Measurements from ENCODE around the gene E4F1. TPM values are rescaled to one million over a fixed set of nuclear protein-coding genes. Genes with fewer than 3 reads are reported as not detected.

E4F1 gene
- total RNA-seq, 1 donor from 2014 or later, result 37.1 TPM

- DNase-seq, result no peak
These were observed 15.5 kb upstream of the E4F1 start for GRCh38 chr16:2207872-2208271.

GRCh38 chr16:2208308-2208707 is 15.1 kb upstream of the E4F1 start:
- no peak for DNase-seq

GRCh38 chr16:2208772-2209171 is 14.6 kb upstream of the E4F1 start:
- DNase-seq, result no peak

GRCh38 chr16:2209258-2210008 is 14.0 kb upstream of the E4F1 start:
- no peak for DNase-seq

DNA sequence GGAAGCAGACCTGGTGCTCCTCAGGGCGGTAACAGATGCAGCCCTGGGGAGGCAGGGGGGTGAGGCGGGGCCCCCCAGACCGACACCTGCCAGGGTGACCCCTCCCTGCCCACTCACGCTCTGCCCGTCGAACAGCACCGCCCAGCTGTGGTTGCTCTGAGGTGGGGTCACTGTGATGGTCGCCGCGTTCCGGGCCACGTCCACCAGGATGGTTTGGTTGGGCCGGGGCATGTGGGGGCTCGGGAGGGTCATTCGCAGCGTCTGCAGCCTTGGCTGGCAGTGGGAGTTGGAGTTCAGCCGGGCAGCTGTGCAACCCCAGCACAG is 13.4 kb upstream of the E4F1 start:
- DNase-seq, result no peak

- DNase-seq, result no peak
These were observed 12.7 kb upstream of the E4F1 start, which contains the start of gene BRICD5 for GRCh38 chr16:2210386-2211365. BRICD5 (minus strand) TSS chr16:2210863; CDS start chr16:2210833, 30 bp downstream.

DNA sequence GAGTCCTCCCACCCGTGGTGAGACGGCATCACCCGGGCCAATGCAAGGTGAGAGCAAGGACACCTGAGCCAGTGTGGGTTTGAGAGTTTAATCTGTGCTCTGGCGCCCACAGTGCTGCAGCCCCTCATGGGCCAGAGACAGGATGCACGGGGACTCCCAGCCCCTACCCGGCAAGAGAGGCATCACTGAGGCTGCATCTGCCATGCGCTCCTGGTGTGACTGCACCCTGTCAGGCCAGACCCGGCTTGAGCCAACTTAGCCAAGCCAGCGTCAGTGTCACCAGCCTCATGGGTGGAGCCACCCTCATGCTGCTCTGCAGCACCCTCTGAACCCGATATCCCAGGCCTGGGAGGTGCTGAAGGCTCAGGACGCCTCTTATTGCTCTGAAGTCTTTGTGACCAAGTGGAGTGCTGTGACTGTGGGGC is 11.5 kb upstream of the E4F1 start:
- DNase-seq, result no peak

GRCh38 chr16:2212362-2213324 is 10.7 kb upstream of the E4F1 start:
- DNase-seq, result no peak

DNA sequence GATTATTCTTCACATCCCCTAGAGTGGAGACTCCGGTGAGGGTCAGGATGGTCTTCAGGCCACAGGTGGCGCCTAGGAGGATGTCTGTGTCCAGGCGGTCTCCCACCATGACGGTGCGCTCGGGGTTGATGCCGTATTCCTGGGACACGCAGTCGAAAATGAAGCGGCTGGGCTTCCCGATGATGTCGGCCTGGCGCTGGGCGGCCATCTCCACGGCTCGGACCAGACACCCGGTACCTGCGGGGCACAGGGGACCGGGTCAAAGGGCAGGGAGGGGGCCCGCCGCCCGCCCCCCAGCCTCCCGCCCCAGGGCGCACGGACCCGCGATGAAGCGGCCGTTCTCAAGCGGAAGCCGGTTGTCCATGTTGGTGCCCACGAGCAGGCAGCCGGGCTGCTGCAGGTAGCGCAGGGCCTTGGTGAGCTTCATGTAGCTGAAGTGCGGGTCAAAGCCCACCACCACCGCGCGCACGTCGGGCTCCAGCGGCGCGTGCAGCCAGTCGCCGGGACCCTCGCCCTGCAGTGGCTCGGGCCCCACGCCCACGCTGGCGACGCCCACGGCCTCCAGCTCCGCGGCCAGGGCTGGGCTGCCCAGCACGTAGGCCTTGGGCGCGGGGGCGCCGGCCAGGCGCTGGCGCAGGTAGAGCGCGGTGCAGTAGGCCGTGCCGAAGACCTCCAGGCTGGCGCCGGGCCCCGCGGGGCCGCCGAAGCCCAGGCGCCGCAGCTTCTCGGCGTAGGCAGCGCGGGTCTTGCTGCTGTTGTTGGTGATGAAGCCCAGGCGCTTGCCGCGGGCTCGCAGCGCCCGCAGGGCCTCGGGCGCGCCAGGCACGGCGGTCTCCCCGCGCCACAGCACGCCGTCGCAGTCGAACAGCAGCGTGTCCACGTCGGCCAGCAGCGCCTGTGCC is 9.3 kb upstream of the E4F1 start:
- peak; percentile 37 for DNase-seq

DNA sequence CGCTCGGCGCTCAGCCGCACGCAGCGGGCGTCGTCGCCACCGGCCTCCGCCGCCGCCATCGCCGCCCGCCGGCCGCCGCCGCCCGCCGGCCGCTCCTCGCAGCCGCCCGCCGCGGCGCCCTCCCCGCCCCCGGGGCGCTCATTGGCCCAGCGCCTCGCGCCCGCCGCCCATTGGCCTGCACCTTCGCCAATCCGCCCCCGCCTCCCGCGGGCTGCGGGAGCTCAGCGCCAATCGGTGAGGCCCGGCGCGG is 8.7 kb upstream of the E4F1 start, which contains the start of gene PGP:
Gene PGP (minus strand): TSS at position 122 of the 250 bp plus-strand sequence. CDS start 63 bp downstream, at position 59.
- no peak for DNase-seq

DNA sequence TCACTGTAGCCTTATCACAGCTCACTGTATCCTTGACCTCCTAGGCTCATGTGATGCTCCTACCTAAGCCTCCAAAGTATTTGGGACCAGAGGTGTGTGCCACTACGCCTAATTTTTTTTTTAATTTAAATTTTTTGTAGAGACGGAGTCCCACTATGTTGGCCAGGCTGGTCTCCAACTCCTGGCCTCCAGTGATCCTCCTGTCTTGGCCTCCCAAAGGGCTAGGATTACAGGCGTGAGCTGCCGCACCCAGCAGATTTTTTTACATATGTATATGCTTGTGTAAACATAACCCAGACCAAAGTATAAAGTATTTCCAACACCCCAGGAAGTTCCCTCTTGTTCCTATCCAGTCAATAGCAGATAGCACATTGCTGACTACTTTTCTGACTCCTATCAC is 7.1 kb upstream of the E4F1 start:
- no peak for DNase-seq

- peak; percentile 73 for DNase-seq
These were observed 623 bp downstream of the E4F1 start for GRCh38 chr16:2223942-2224486.

DNA sequence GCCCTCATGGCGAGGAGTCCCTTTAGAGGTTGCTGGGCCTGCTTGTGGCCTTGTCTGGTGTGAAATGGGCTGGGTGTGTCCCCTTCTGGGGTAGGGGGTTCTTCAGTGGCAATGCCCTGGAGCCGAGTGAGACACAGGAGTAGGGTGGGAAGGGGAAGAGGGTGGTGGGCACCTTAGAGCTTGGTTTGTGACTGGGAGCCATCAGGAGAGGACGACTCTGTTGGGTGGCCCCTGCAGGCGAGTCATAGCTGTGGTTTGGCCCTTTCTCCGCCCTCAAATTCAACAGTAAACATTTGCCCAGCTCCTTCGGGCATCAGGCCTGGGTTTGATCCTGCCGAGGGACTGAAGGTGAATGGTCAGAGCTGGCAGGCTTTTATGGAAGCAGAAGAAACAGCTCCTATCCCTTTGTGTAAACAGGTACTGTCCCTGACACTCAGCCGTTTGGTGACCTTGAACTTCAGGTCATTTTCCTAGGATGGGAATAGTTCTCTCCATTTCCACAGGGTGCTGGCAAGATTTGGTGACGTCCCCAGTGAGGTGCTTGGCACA is 2.9 kb downstream of the E4F1 start:
- DNase-seq, result no peak

DNA sequence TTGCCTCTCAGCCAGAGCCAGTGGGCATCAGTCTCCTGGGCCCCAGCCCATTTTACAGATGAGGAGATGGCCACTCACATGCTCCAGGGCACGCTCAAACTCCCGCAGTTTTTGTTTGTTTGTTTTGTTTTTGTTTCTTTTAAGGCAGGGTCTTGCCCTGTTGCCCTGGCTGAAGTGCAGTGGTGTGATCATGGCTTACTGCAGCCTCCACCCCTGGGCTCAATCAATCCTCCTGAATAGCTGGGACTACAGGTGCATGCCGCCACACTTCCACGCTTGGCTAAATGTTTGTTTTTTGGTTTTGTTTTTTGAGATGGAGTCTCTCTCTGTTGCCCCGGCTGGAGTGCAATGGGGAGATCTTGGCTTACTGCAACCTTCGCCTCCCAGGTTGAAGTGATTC is 3.5 kb downstream of the E4F1 start:
- no peak for DNase-seq

GRCh38 chr16:2228161-2228824 is 4.9 kb downstream of the E4F1 start:
- DNase-seq, result no peak

- no peak for DNase-seq
These were observed 5.7 kb downstream of the E4F1 start for GRCh38 chr16:2229091-2229490.

DNA sequence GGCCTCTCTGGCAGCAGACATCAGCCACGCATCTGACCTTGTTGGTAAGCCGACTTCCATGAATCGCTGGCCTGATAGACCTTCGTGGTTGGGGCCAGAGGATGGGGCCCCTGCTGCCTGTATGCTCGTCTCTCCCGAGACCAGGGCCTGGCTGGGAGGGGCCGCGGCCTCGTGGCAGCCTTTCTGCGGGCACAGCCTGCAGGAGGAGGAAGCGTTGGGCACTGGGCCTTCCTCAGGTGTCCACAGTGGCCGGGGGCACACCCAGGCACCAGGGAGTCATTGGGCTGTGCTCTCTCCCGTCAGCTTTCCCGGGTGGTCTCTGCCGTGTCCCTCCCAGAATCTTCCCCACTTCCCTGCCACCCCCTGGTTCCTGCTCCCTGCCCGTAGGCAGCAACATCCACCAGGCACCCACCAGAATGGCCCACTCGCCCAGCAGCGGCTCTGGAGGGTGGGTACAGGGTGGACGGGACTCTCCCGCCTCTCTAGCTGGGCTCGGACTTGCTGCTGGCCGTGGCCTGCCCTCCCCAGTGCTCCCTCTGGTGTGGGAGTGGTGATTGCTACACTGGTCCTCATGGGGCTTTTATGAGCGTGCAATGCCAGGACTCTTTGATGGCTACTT is 6.3 kb downstream of the E4F1 start:
- no peak for DNase-seq

DNA sequence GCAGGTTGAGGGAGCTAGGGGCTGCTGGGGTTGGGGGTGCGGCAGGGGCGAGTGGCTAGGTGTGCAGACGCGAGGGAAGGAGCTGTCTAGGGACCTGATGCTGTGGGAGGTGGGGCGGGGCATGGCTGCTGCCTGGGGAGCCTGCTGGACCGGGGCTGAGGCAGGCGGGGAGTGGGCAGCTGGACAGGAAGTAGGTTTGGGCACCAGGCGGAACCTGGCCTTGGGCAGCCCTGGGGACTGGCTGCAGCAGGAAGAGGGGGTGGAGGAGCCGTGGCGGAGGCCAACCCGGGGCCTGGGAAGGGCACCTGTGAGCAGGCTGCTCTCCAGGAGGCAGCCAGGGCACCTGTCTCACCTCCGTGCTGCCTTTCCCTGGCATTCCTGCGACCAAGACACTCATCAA is 7.0 kb downstream of the E4F1 start:
- no peak for DNase-seq

GRCh38 chr16:2231016-2231931 is 7.9 kb downstream of the E4F1 start:
- DNase-seq, result no peak
